Suprapubic skin (tissue), 4 donors: ENCODE results near the gene PHRF1. TPM values are rescaled to one million over a fixed set of nuclear protein-coding genes. Genes with fewer than 3 reads are reported as not detected.

Source experiments
- DNase-seq, 2 donors: peaks; one replicate each; pipeline ENCODE4 v3.0.0-alpha.2; 2019; ENCODE audit warnings: low spot score in 2 of 2
- H3K27ac ChIP-seq: fragments of 200-600 bp; sonication (generic); one replicate; pipeline ENCODE4 v1.5.1; 2019
- H3K27me3 ChIP-seq: fragments of 200-600 bp; sonication (generic); one replicate; pipeline ENCODE4 v1.5.1; 2019
- H3K36me3 ChIP-seq: fragments of 200-600 bp; sonication (generic); one replicate; pipeline ENCODE4 v1.5.1; 2019
- H3K4me1 ChIP-seq: fragments of 200-600 bp; sonication (generic); one replicate; pipeline ENCODE4 v1.5.1; 2019
- H3K4me3 ChIP-seq: fragments of 200-600 bp; sonication (generic); one replicate; pipeline ENCODE4 v1.5.1; 2019; ENCODE audit warnings: mild to moderate bottlenecking
- H3K9me3 ChIP-seq: fragments of 200-600 bp; sonication (generic); one replicate; pipeline ENCODE4 v1.5.1; 2019
- EP300 ChIP-seq: sonication (generic); formaldehyde crosslinking; IDR thresholded peaks from one replicate; pipeline ENCODE4 v1.6.1; 2017; ENCODE audit warnings: antibody characterized with exemption
- POLR2A ChIP-seq, 2 donors: fragments of 450-650 bp; IDR thresholded peaks; one replicate each; pipeline ENCODE4 v1.6.1; 2017; ENCODE audit warnings: antibody characterized with exemption in 2 of 2, mild to moderate bottlenecking in 2 of 2, moderate library complexity in 2 of 2
- POLR2AphosphoS5 ChIP-seq, 3 donors: sonication (generic); formaldehyde crosslinking; IDR thresholded peaks; one replicate each; pipeline ENCODE4 v1.6.1; 2017; ENCODE audit warnings: antibody characterized with exemption in 3 of 3
- WGBS: methylation state at CpG from one replicate; pipeline ENCODE4 v1.1.5; 2018; 5-methylcytosine and 5-hydroxymethylcytosine counted together
- total RNA-seq, 4 donors: library from RNA; depleted of rRNA; stranded (reverse); fragments of >200 nt; gene quantifications; one replicate each; pipeline ENCODE4 v1.1.0, GENCODE V29; 2016
- TF ChIP-seq, protein P1 (sequence below), 2 donors: fragments of 200-600 bp in 1 of 2; fragments of 450-650 bp in 1 of 2; sonication (generic) in 1 of 2; IDR thresholded peaks; one replicate each; pipeline ENCODE4 v1.5.1; 2016 to 2019; ENCODE audit warnings: antibody characterized with exemption in 2 of 2, mild to moderate bottlenecking in 1 of 2, moderate library complexity in 1 of 2

PHRF1 gene
- total RNA-seq, 4 donors from 2014 or later: 27.9 to 55.6 (median 42.0) TPM

DNA sequence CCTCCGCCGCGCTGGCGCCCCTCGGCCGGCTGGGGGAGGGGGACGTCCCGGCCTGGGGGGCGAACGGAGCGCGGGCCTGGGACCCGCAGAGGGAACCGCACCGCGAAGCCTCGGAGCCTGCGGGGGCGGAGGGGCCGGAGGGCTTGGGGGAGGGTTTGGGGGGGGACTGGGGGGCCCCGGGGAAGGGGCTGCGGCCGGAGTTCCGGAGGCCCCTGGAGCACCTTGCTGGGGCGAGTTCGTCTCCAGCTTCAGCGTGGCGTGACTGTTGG is 51.0 kb downstream of the PHRF1 start:
- Histone ChIP-seq H3K4me1 (peaks cover 9% of the 10 kb centered on the region), H3K9me3 (no peaks in the 10 kb centered on the region), H3K27me3 (peaks cover 35% of the 10 kb centered on the region), H3K36me3 (no peaks in the 10 kb centered on the region), H3K27ac (no peak overlapping the region), H3K4me3 (no peak overlapping the region)
- WGBS: 48% methylated on average over 6 of the region's 28 CpGs
- no peak for DNase-seq
- TF ChIP-seq POLR2AphosphoS5 (IDR thresholded peaks at IDR 0.05) (no peak), POLR2A (IDR thresholded peaks at IDR 0.05) (no peak), EP300 (no peak)
- TF ChIP-seq, protein P1, sequence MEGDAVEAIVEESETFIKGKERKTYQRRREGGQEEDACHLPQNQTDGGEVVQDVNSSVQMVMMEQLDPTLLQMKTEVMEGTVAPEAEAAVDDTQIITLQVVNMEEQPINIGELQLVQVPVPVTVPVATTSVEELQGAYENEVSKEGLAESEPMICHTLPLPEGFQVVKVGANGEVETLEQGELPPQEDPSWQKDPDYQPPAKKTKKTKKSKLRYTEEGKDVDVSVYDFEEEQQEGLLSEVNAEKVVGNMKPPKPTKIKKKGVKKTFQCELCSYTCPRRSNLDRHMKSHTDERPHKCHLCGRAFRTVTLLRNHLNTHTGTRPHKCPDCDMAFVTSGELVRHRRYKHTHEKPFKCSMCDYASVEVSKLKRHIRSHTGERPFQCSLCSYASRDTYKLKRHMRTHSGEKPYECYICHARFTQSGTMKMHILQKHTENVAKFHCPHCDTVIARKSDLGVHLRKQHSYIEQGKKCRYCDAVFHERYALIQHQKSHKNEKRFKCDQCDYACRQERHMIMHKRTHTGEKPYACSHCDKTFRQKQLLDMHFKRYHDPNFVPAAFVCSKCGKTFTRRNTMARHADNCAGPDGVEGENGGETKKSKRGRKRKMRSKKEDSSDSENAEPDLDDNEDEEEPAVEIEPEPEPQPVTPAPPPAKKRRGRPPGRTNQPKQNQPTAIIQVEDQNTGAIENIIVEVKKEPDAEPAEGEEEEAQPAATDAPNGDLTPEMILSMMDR (IDR thresholded peaks at IDR 0.05): no peak

DNA sequence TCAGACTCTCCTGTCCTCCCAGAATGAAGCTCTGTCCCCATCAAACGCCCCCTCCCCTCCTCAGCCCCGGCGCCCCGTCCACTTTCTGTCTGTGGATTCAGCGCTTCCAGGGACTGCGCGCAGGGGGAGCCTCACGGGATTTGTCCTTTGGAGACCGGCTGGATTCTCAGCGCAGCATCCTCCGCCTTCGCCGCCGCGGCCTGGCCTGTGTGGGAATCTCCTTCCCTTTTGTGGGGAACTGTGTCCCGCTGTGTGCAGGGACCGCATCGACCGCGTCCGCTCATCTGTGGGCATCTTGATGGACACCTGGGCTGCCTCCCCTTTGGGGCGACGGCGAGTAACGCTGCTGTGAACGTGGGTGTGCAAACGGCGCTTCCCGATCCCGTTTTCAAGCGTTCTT is 51.8 kb downstream of the PHRF1 start:
- 95% methylated on average over 31 of the region's 31 CpGs for WGBS
- Histone ChIP-seq H3K9me3 (no peaks in the 10 kb centered on the region), H3K4me3 (no peak overlapping the region), H3K27me3 (peaks cover 35% of the 10 kb centered on the region), H3K4me1 (peaks cover 9% of the 10 kb centered on the region), H3K36me3 (no peaks in the 10 kb centered on the region), H3K27ac (no peak overlapping the region)
- no peak for TF ChIP-seq EP300
- no peak for TF ChIP-seq POLR2AphosphoS5 (IDR thresholded peaks at IDR 0.05)
- TF ChIP-seq, protein P1 (IDR thresholded peaks at IDR 0.05): no peak
- no peak for TF ChIP-seq POLR2A (IDR thresholded peaks at IDR 0.05)
- no peak for DNase-seq

DNA sequence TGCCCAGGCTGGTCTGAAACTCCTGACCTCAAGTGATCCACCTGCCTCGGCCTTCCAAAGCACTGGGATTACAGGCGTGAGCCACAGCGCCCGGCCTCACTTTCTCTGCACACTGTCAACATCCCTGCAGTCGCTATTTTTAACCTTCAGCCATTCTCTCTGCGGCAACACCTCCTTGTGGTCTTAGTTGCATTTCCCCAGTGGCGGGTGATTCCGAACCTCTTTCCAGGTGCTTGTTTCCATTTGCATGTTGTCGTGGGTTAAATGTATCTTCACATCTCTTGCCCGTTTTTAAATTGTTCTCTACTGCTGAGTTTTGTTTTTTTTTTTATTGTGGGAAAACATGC is 52.9 kb downstream of the PHRF1 start:
- Histone ChIP-seq H3K9me3 (no peaks in the 10 kb centered on the region), H3K27ac (no peak overlapping the region), H3K36me3 (no peaks in the 10 kb centered on the region), H3K4me1 (peaks cover 9% of the 10 kb centered on the region), H3K27me3 (peaks cover 32% of the 10 kb centered on the region), H3K4me3 (no peak overlapping the region)
- DNase-seq: no peak
- 71% methylated on average over 10 of the region's 10 CpGs for WGBS
- TF ChIP-seq EP300 (no peak), POLR2AphosphoS5 (IDR thresholded peaks at IDR 0.05) (no peak), POLR2A (IDR thresholded peaks at IDR 0.05) (no peak)
- TF ChIP-seq, protein P1 (IDR thresholded peaks at IDR 0.05): no peak

DNA sequence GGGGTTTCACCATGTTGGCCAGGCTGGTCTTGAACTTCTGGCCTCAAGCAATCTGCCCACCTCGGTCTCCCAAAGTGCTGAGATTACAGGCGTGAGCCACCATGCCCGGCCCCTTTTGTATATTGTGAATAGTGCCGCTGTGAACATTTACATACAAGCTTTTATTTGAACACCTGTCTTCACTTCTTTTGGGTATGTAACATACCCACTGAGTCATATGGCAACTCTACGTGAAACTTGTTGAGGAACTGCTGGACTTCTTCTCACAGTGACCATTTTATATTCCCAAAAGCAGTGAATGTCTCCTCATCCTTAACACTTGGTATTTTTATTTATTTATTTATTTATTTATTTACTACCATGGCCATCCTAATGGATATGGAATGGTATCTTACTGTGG is 54.6 kb downstream of the PHRF1 start:
- H3K4me1 ChIP-seq: peaks cover 9% of the 10 kb centered on the region
- H3K27ac ChIP-seq: no peak overlapping the region
- H3K9me3 ChIP-seq: no peaks in the 10 kb centered on the region
- no peak for DNase-seq
- H3K4me3 ChIP-seq: no peak overlapping the region
- peaks cover 16% of the 10 kb centered on the region for H3K27me3 ChIP-seq
- WGBS: 95% methylated on average over 5 of the region's 5 CpGs
- TF ChIP-seq, protein P1 (IDR thresholded peaks at IDR 0.05): no peak
- TF ChIP-seq EP300 (no peak), POLR2A (IDR thresholded peaks at IDR 0.05) (no peak), POLR2AphosphoS5 (IDR thresholded peaks at IDR 0.05) (no peak)
- no peaks in the 10 kb centered on the region for H3K36me3 ChIP-seq

DNA sequence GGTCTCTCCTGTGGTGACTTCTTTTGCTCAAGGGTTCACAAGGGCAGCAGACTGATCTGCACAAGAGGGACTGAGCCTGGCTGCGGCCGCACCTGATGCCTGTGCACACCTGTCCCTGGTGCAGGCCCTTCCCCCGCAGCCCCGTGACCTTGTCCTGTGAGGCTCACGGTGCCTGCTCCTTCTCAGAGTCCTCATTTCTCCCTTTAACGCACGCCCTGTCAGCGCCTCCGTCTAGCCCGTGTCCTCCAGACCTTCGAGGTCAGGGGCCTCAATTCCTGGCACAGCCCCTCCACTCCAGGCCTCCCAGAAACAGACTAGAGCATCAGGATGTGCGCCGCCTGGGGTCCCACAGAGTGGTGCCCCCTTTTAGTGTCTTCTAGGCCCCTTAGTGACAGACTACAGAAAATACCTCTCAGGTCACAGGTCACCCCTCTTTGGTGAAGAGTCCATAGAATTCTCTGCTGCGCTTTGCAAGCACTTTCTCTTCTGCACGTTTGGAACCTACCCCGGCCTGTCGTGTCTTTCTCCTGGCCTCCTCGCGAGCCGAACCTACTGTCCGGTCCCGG is 59.8 kb downstream of the PHRF1 start:
- Histone ChIP-seq H3K9me3 (no peaks in the 10 kb centered on the region), H3K4me1 (peaks cover 27% of the 10 kb centered on the region), H3K27me3 (peaks cover 39% of the 10 kb centered on the region), H3K4me3 (no peak overlapping the region), H3K27ac (no peak overlapping the region), H3K36me3 (no peaks in the 10 kb centered on the region)
- no peak for DNase-seq
- TF ChIP-seq POLR2A (IDR thresholded peaks at IDR 0.05) (no peak), EP300 (no peak), POLR2AphosphoS5 (IDR thresholded peaks at IDR 0.05) (no peak)
- TF ChIP-seq, protein P1 (IDR thresholded peaks at IDR 0.05): no peak
- 79% methylated on average over 19 of the region's 22 CpGs for WGBS
